SIG-M5 (cell line): ENCODE results near the gene GRB14.
"Not testable (repeated sequence)": the region's sequence is repeated elsewhere in the genome, so short reads cannot be mapped to it uniquely, and the experiment has no call there.

Source experiments
- DNase-seq: peaks from one replicate; lab custom pipeline; 2025; lab: John Stamatoyannopoulos, UW

Gene GRB14

DNA sequence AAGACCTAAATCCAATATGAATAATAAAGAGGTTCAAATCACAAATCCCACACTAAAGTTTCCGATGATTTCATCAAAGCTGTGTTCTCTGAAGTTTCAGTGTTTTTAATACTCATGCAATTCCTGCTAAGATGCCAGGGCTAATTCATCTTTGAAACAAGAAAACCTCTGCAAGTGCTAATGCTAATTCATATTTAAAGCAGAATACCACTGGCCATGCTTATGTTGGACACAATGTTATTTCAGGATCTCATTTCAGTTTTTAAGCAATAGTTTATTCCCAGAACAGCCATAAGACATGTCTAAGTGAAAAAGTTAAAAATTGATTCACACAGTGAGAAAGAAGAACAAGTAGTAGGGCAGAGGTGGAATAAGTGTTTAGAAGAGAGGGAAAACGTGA is 62.8 kb downstream of the GRB14 start:
- no peak for DNase-seq

DNA sequence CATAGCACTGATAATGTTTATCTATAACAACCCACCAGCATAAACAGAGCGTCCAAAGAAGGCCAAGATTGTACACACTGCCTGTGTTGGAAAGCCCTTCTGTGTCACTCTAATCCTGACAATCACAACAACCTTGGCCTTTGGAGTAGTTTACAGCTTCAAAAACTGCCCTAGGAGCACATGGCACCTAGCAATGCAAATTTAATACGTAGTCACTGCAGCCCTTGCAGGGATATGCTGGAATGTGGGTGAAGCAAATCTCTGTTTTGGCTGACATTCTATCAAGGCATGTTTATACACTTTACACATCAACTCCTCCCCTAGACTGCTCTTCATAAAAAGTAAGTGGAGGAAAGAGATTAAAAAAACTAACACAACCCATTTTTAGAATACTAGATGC is 66.8 kb downstream of the GRB14 start:
- no peak for DNase-seq

- DNase-seq, result no peak
Observed at GRCh38 chr2:164551519-164551918, 69.8 kb downstream of the GRB14 start.

- DNase-seq, result not testable (repeated sequence)
Observed at GRCh38 chr2:164549705-164550104, 71.6 kb downstream of the GRB14 start.

DNA sequence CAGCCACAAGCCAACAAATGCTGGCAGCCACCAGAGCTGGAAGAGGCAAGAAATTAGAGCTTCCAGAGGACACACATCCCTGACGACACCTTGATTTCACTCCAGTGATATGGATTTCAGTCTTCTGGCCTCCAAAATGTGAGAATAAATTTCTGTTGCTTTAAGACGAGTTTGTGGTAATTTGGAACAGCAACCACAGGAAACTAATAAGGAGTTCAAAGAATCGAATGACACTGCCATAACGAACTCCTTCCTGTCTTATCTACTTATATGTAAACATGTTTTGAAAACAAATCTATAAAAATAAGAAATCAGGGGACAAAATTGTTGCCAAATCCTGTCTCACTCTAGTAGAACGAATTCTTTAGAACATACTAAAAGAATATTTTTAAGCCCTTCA is 75.8 kb downstream of the GRB14 start:
- DNase-seq, result no peak

DNA sequence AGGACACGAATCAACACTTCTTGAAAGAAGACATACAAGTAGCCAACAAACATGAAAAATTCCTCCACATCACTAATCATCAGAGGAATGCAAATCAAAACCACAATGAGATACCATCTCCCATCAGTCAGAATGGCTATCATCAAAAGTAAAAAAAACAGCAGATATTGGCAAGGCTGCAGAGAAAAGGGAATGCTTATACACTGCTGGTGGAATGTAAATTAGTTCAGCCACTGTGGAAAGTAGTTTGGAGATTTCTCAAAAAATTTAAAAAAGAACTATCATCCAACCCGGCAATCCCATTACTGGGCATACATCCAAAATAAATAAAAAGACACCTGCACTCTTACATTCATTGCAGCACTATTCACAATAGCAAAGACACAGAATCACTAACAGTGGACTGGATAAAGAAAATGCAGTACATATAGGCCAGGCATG is 78.7 kb downstream of the GRB14 start:
- no peak for DNase-seq

GRCh38 chr2:164538240-164538866 is 82.9 kb downstream of the GRB14 start:
- DNase-seq, result no peak

DNA sequence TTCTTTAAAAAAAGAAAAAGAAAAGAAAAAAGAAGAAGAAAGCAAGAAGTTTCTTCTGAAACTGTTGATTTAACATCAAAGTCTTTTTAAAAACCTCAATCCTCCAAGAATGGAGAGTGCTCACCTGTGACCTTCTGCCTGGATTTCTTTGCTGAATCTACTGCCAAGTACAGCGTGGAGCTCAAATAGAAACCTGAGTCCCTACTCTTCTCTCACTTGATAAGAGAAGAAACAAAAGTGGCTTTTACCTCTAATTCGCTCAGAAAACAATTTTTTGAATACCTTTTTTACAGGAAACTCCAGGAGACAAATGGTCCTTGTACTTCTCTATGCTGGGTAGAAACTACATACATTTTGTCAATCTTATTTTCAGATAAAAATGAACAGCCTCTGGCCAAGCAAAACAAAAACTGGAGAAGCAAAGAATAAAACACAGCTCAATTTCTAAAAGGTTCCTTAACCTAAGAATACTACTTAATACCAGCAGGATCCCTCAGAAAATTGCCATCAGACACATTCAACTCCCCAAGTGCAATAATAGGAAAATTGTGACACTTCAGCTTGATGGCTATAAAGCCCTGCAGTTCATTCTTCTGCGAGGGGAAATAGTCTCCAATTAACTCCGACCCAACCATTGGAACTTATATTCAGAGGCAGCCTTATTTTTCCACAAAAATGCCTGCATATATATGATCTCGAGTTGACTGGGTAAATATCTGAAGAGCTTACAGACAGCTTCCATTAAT is 85.8 kb downstream of the GRB14 start:
- DNase-seq, result no peak

GRCh38 chr2:164530464-164530863 is 90.8 kb downstream of the GRB14 start:
- DNase-seq, result no peak

- no peak for DNase-seq
Observed at GRCh38 chr2:164523726-164524125, 97.6 kb downstream of the GRB14 start.

DNA sequence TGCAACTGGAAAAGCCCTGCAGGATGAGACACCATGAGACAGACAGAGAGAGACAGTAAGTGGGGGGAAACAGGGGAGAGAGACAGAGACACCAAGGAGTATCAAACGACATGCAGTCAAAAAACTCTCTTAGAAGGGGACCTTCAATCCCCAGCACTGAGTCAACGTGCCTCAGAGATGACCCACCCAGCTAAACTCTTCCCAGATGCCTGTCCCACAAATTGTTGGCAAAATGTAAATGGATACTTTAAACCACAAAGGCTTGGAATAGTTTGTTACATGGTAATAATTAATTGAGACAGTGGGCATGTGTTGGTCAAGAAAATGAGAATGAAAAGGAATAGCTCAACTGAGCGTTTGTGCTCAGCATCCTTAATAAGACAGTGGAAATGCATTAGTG is 98.3 kb downstream of the GRB14 start:
- DNase-seq, result no peak

DNA sequence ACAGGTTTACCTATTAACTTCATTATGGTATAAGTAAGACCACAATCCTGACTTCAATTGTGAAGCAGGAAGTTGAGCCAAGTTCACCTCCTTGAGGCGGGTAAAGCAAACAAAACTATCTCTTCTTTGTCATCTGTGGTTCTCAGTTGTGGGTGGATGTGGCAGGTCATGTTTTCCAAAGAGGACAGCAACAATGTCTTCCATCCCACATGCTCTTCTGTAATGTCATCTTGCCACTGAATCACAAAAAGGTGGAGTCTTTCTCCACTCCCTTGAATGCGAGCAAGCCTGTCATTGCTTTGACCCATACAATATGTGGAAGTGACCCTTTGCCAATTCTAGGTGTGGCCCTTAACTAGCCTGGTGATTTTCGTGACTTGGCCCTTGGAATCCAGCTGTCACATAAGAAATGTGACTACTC is 98.7 kb downstream of the GRB14 start:
- no peak for DNase-seq

GRCh38 chr2:164515734-164516133 is 105.5 kb downstream of the GRB14 start:
- DNase-seq, result no peak

DNA sequence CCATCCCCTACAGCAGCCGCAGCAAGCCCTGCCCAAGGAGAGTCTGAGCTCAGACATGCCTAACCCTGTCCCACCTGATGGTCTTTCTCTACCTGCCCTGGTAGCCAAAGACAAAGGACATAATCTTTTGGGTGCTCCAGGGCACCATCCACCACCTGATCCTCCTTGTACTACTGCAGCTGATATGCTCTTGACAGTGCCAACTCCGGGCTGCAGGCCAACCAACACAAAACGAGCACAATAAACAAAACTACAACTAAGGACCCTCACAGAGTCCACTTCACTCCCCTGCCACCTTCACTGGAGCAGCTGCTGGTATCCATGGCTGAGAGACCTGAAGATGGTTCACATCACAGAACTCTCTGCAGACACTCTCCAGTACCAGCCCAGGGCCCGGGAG is 106.3 kb downstream of the GRB14 start:
- DNase-seq, result no peak

- DNase-seq, result no peak
Observed at GRCh38 chr2:164514491-164514890, 106.8 kb downstream of the GRB14 start.

- DNase-seq, result no peak
Observed at GRCh38 chr2:164512871-164513270, 108.4 kb downstream of the GRB14 start.

DNA sequence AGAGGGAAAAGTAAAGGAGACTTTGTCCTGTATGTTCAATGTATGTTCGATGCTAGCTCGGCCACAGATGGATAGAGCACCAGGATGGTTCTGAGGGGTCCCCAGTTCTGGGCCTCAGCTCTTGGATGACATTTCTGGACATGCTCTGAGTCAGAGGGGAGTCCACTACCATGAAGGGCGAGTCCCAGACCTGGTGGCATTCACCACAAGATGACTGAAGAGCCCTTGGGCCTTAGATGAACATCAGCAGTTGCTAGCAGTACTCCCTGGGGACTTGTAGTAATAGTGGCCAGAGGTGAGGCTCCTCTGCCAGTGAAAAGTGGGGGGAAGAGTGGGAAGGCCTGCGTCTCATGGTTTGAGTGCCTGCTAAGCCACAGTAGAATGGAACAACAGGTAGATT is 109.5 kb downstream of the GRB14 start:
- DNase-seq, result no peak

GRCh38 chr2:164510895-164511294 is 110.4 kb downstream of the GRB14 start:
- DNase-seq, result no peak

DNA sequence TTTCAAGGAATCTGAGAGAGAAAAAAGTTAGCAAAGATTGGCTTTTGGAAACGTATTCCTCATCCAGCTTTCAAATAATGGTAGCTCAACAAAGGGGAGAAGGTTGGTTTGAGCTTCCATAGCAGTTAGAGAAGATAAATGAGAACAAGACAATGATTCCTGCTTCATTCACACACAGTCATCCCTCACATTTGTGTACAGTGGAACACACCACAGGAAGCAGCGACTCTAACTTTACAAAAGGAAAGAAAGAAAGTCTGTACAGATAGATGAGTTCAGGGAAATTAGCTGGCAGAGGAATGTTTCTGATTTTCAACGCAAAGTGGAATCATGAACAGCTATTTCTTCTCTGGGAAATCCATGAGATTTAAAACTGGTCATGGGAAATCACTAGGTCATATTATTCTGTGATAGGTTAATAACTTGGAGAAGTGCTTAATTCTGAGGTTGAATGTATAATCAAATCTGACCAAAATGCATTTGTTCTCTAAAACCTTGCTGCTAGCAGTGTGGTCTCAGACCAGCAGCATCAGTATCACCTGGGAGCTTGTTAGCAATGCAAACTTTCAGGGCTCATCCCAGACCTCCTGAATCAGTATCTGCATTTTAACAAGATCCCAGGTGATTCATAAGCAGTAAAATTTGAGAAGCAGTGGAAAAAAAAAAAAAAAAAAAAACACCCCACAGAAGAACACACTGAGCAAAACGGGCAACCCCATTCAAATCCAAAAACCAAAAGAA is 112.0 kb downstream of the GRB14 start:
- no peak for DNase-seq

GRCh38 chr2:164504253-164504652 is 117.0 kb downstream of the GRB14 start:
- no peak for DNase-seq

- DNase-seq, result no peak
Observed at GRCh38 chr2:164498836-164499235, 122.4 kb downstream of the GRB14 start.

GRCh38 chr2:164496881-164497280 is 124.4 kb downstream of the GRB14 start:
- no peak for DNase-seq

GRCh38 chr2:164496421-164496820 is 124.9 kb downstream of the GRB14 start:
- DNase-seq, result no peak
